ENCODE data around the gene BICRA. TPM values are rescaled to one million over a fixed set of nuclear protein-coding genes. Genes with fewer than 3 reads are reported as not detected.

Gene BICRA
- total RNA-seq, 4 donors from 2014 or later = 10.7 to 33.6 (median 22.9) TPM

GRCh38 chr19:47674548-47674947 lies 65.6 kb downstream of the BICRA start:
- 93% methylated on average over 4 of the region's 5 CpGs for WGBS

GRCh38 chr19:47675271-47675670 lies 66.3 kb downstream of the BICRA start:
- TF ChIP-seq POLR2AphosphoS5 (IDR thresholded peaks at IDR 0.05) (no peak), EP300 (IDR thresholded peaks at IDR 0.05) (no peak), POLR2A (IDR thresholded peaks at IDR 0.05) (no peak), CTCF (IDR thresholded peaks at IDR 0.05) (no peak)
- Histone ChIP-seq H3K27ac (no peak overlapping the region), H3K27me3 (no peaks in the 10 kb centered on the region), H3K4me3 (no peak overlapping the region), H3K9me3 (no peaks in the 10 kb centered on the region), H3K36me3 (peaks cover 68% of the 10 kb centered on the region), H3K4me1 (no peaks in the 10 kb centered on the region)
- 90% methylated on average over 12 of the region's 12 CpGs for WGBS
- no peak for DNase-seq (ENCODE audit: low spot score in 2 of 2)

More at GRCh38 chr19:47674548-47674947, 65.6 kb downstream of the BICRA start:
- DNase-seq (ENCODE audit: low spot score in 2 of 2) = no peak
- Histone ChIP-seq H3K9me3 (no peaks in the 10 kb centered on the region), H3K4me1 (no peaks in the 10 kb centered on the region), H3K4me3 (no peak overlapping the region), H3K36me3 (peaks cover 61% of the 10 kb centered on the region), H3K27me3 (no peaks in the 10 kb centered on the region), H3K27ac (no peak overlapping the region)
- TF ChIP-seq EP300 (IDR thresholded peaks at IDR 0.05) (no peak), POLR2A (IDR thresholded peaks at IDR 0.05) (no peak), CTCF (IDR thresholded peaks at IDR 0.05) (no peak), POLR2AphosphoS5 (IDR thresholded peaks at IDR 0.05) (no peak)

- no peak overlapping the region for H3K27ac ChIP-seq
- no peak overlapping the region for H3K4me3 ChIP-seq
- 79% methylated on average over 5 of the region's 8 CpGs for WGBS
- no peaks in the 10 kb centered on the region for H3K4me1 ChIP-seq
- TF ChIP-seq POLR2AphosphoS5 (IDR thresholded peaks at IDR 0.05) = no peak
- no peak for TF ChIP-seq POLR2A (IDR thresholded peaks at IDR 0.05)
- TF ChIP-seq EP300 (IDR thresholded peaks at IDR 0.05) = no peak
- no peak for TF ChIP-seq CTCF (IDR thresholded peaks at IDR 0.05)
- peaks cover 74% of the 10 kb centered on the region for H3K36me3 ChIP-seq
- DNase-seq (ENCODE audit: low spot score in 2 of 2) = no peak
- no peaks in the 10 kb centered on the region for H3K9me3 ChIP-seq
- no peaks in the 10 kb centered on the region for H3K27me3 ChIP-seq
These were observed 66.9 kb downstream of the BICRA start for GRCh38 chr19:47675859-47676258.

GRCh38 chr19:47676811-47677210 lies 67.9 kb downstream of the BICRA start:
- Histone ChIP-seq H3K27ac (no peak overlapping the region), H3K4me3 (no peak overlapping the region), H3K9me3 (no peaks in the 10 kb centered on the region), H3K4me1 (no peaks in the 10 kb centered on the region), H3K27me3 (no peaks in the 10 kb centered on the region), H3K36me3 (peaks cover 84% of the 10 kb centered on the region)
- DNase-seq (ENCODE audit: low spot score in 2 of 2) = no peak
- 79% methylated on average over 8 of the region's 8 CpGs for WGBS
- TF ChIP-seq POLR2A (IDR thresholded peaks at IDR 0.05) (no peak), EP300 (IDR thresholded peaks at IDR 0.05) (no peak), POLR2AphosphoS5 (IDR thresholded peaks at IDR 0.05) (no peak), CTCF (IDR thresholded peaks at IDR 0.05) (no peak)

GRCh38 chr19:47679251-47679900 lies 70.4 kb downstream of the BICRA start:
- no peak for DNase-seq (ENCODE audit: low spot score in 2 of 2)
- peaks cover 73% of the 10 kb centered on the region for H3K36me3 ChIP-seq
- no peak overlapping the region for H3K27ac ChIP-seq
- no peaks in the 10 kb centered on the region for H3K27me3 ChIP-seq
- no peaks in the 10 kb centered on the region for H3K9me3 ChIP-seq
- TF ChIP-seq POLR2A (IDR thresholded peaks at IDR 0.05) (no peak), POLR2AphosphoS5 (IDR thresholded peaks at IDR 0.05) (no peak), CTCF (IDR thresholded peaks at IDR 0.05) (no peak), EP300 (IDR thresholded peaks at IDR 0.05) (no peak)
- H3K4me3 ChIP-seq = no peak overlapping the region
- WGBS = 73% methylated on average over 4 of the region's 30 CpGs
- H3K4me1 ChIP-seq = no peaks in the 10 kb centered on the region
